ENCODE data around the gene POLR2I. TPM values are rescaled to one million over a fixed set of nuclear protein-coding genes. Genes with fewer than 3 reads are reported as not detected.

Gene POLR2I
- total and polyA plus RNA-seq, 9 of the 15 experiments (the other 6 are each of a cell fraction or from before 2014, with no cell fraction given) = 28.0 to 283 (median 123) TPM

- TF ChIP-seq ZNF280A (IDR thresholded peaks at IDR 0.05; ENCODE audit: low read depth, partially characterized antibody) (no peak), NCOR1 (IDR thresholded peaks at IDR 0.05) (no peak), ZNF79 (CRISPR knock-in tag; IDR thresholded peaks at IDR 0.05; ENCODE audit: low read depth) (no peak), BACH1 (tag; IDR thresholded peaks at IDR 0.05) (no peak), GTF2B (IDR thresholded peaks at IDR 0.05; ENCODE audit: extremely low read depth, insufficient read length) (no peak), TRIM28 (IDR thresholded peaks at IDR 0.05) (no peak), ZNF12 (CRISPR knock-in tag; IDR thresholded peaks at IDR 0.05) (no peak), GATAD2A (IDR thresholded peaks at IDR 0.05) (no peak), ZKSCAN8 (CRISPR knock-in tag; IDR thresholded peaks at IDR 0.05) (no peak), ZNF24 (IDR thresholded peaks at IDR 0.05) (peak; percentile 88), PHB (CRISPR knock-in tag; IDR thresholded peaks at IDR 0.05) (no peak), KAT7 (CRISPR knock-in tag; IDR thresholded peaks at IDR 0.05; ENCODE audit: borderline replicate concordance) (peak; percentile 29; the same call in 1 of the 2 replicates), RERE (CRISPR knock-in tag; IDR thresholded peaks at IDR 0.05; ENCODE audit: borderline replicate concordance) (0 out of 2 replicates have a peak, but pooled peaks have one; percentile 66), USF2 (CRISPR knock-in tag; IDR thresholded peaks at IDR 0.05) (no peak), MYC (IDR thresholded peaks at IDR 0.05; ENCODE audit: low read depth, low read length) (no peak; the same call in none of the 2 replicates), MYC (CRISPR knock-in tag; IDR thresholded peaks at IDR 0.05; ENCODE audit: borderline replicate concordance, low read depth) (no peak)
- TF ChIP-seq, protein P1, sequence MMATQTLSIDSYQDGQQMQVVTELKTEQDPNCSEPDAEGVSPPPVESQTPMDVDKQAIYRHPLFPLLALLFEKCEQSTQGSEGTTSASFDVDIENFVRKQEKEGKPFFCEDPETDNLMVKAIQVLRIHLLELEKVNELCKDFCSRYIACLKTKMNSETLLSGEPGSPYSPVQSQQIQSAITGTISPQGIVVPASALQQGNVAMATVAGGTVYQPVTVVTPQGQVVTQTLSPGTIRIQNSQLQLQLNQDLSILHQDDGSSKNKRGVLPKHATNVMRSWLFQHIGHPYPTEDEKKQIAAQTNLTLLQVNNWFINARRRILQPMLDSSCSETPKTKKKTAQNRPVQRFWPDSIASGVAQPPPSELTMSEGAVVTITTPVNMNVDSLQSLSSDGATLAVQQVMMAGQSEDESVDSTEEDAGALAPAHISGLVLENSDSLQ (IDR thresholded peaks at IDR 0.05) = peak; percentile 4; the same call in 1 of the 2 replicates
- TF ChIP-seq, protein P2, sequence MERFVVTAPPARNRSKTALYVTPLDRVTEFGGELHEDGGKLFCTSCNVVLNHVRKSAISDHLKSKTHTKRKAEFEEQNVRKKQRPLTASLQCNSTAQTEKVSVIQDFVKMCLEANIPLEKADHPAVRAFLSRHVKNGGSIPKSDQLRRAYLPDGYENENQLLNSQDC (CRISPR knock-in tag; IDR thresholded peaks at IDR 0.05) = no peak; the same call in 1 of the 2 replicates
Measured at GRCh38 chr19:36139473-36140303, 25.0 kb upstream of the POLR2I start, which contains the start of gene CAPNS1 (continued).

Measured in K562 (cell line).